GM06990 (cell line): ENCODE results near the gene THRSP.
"Not testable (repeated sequence)": the region's sequence is repeated elsewhere in the genome, so short reads cannot be mapped to it uniquely, and the experiment has no call there.

Experiments
- DNase-seq: peaks from one replicate; pipeline ENCODE4 v3.0.0-alpha.2; 2011; ENCODE audit not compliant: insufficient read length; ENCODE audit errors: extremely low read depth
- H3K27me3 ChIP-seq: replicated peaks from 2 replicates; pipeline ENCODE4 v1.6.0; 2011; ENCODE audit warnings: low read length; ENCODE audit not compliant: control insufficient read depth, insufficient read depth
- H3K36me3 ChIP-seq: 2 replicates; pipeline ENCODE4 v1.5.1; 2011; ENCODE audit warnings: low read length; ENCODE audit not compliant: control insufficient read depth, insufficient read depth
- H3K4me3 ChIP-seq: replicated peaks from 2 replicates; pipeline ENCODE4 v1.5.1; 2011; ENCODE audit warnings: low read depth, mild to moderate bottlenecking, control low read depth, low read length
- TF ChIP-seq, protein P1 (sequence below): IDR thresholded peaks from 2 replicates; pipeline ENCODE4 v1.5.1; 2011; ENCODE audit warnings: low read length, control low read depth, mild to moderate bottlenecking, inconsistent platforms; ENCODE audit not compliant: insufficient read depth, poor library complexity, severe bottlenecking

Gene THRSP

DNA sequence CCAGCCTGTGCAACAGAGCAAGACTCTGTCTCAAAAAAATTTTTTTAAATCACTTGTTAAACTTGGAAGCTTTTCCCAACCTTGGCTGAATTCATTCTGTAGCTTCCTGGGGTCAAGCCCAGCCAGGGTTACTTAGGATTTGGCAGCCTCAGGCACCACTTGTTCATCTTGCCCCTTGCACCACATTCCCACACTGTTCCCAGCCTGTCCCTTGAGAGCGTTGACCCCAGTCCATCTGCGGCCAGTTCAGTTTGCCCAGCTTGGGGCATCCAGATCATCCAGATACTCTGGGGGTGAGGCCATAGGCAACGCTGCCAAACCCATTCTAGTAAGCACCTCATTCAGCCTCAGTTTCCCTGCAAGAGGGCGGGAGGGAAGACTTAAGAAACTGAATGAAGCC is 8.7 kb upstream of the THRSP start:
- no peaks in the 10 kb centered on the region for H3K27me3 ChIP-seq
- DNase-seq, result no peak
- TF ChIP-seq, protein P1, sequence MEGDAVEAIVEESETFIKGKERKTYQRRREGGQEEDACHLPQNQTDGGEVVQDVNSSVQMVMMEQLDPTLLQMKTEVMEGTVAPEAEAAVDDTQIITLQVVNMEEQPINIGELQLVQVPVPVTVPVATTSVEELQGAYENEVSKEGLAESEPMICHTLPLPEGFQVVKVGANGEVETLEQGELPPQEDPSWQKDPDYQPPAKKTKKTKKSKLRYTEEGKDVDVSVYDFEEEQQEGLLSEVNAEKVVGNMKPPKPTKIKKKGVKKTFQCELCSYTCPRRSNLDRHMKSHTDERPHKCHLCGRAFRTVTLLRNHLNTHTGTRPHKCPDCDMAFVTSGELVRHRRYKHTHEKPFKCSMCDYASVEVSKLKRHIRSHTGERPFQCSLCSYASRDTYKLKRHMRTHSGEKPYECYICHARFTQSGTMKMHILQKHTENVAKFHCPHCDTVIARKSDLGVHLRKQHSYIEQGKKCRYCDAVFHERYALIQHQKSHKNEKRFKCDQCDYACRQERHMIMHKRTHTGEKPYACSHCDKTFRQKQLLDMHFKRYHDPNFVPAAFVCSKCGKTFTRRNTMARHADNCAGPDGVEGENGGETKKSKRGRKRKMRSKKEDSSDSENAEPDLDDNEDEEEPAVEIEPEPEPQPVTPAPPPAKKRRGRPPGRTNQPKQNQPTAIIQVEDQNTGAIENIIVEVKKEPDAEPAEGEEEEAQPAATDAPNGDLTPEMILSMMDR, result no peak

DNA sequence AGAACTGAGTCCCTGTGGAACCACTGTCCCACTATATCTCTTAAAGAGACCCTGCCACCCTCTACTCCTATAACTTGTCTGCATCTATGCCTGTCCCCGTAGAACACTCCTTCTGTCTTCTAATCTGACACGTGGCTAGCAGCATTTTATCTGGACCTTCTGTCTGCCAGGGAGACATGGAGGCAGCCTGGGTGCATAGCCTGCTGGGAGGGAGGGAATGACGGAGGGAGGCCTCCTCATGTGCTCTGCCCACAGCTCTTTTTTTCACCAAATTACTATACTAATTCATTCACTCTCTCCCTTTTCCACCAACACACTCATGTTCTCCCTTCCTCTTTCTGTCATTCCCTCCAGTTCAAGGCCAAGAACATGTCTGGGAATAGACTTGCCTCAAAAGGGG is 7.6 kb upstream of the THRSP start:
- Histone ChIP-seq H3K27me3 (no peaks in the 10 kb centered on the region), H3K4me3 (no peak overlapping the region), H3K36me3 (no peaks in the 10 kb centered on the region)
- TF ChIP-seq, protein P1, result no peak
- DNase-seq, result no peak

More for the DNA sequence above, 8.7 kb upstream of the THRSP start:
- H3K4me3 ChIP-seq, result no peak overlapping the region
- no peaks in the 10 kb centered on the region for H3K36me3 ChIP-seq

DNA sequence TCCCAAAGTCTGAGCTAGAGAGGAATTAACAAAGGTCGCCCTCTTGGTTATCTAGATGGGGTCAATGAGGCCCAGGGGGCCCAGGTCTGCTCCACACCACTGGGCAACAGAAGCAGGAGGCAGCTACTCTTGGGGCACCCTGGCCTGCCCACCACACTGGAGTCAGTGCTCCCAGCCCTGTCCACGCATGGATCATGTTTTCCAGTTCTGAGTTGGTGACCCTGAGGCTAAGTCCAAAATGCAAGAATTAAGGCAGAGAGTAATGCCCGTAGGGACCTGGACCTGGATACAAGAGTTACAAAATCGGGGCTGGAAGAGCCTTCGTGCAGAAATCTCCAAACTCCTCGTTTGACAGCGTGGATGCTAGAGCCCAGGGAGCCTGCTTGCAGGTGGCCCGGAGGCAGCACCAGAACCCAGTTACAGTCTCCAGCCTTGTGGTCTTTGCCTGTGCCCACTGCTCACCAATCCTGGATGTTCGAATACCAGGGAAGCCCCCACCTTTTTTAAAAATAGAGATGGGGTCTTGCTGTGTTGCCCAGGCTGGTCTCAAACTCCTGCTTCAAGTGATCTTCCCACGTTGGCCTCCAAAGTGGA is 6.1 kb upstream of the THRSP start:
- Histone ChIP-seq H3K27me3 (no peaks in the 10 kb centered on the region), H3K4me3 (no peak overlapping the region), H3K36me3 (no peaks in the 10 kb centered on the region)
- TF ChIP-seq, protein P1, result no peak
- DNase-seq, result no peak

DNA sequence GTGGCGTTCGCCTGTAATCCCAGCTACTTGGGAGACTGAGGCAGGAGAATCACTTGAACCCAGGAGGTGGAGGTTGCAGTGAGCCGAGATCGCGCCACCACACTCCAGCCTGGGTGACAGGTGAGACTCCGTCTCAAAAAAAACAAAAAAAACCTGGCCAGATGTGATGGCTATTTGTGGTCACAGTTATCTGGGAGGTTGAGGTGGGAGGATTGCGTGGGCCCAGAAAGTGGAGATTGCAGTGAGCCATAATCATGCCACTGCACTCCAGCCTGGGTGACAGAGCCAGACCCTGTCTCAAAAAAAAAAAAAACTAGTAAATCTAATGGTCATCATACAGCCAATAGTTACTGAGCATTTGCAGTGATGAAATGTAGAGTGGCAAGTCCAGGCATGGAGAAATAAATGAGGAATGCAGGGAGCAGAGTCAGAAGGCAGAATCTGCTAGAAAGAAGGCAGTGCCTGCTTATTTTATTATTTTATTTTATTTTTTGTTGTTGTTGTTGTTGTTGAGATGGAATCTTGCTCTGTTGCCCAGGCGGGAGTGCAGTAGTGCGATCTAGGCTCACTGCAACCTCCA is 3.8 kb upstream of the THRSP start:
- DNase-seq, H3K27me3 ChIP-seq, H3K4me3 ChIP-seq, H3K36me3 ChIP-seq: not testable (repeated sequence)

DNA sequence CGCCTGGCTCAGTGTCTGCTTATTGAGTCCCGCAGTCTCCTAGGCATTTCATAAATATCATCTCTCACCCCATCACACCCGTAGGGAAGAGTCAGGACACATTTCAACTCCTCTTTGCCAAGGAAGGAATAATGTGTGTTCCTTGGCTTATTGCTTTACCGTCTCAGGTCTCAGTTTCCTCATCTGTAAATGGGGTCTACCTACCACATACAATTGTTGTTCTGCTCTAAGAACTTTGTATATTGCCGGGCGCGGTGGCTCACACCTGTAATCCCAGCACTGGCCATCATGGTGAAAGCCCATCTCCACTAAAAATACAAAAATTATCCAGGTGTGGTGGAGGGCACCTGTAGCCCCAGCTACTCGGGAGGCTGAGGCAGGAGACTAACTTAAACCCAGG is 3.1 kb upstream of the THRSP start:
- H3K36me3 ChIP-seq, result no peaks in the 10 kb centered on the region
- TF ChIP-seq, protein P1, result no peak
- no peak overlapping the region for H3K4me3 ChIP-seq
- no peak for DNase-seq
- H3K27me3 ChIP-seq, result no peaks in the 10 kb centered on the region

DNA sequence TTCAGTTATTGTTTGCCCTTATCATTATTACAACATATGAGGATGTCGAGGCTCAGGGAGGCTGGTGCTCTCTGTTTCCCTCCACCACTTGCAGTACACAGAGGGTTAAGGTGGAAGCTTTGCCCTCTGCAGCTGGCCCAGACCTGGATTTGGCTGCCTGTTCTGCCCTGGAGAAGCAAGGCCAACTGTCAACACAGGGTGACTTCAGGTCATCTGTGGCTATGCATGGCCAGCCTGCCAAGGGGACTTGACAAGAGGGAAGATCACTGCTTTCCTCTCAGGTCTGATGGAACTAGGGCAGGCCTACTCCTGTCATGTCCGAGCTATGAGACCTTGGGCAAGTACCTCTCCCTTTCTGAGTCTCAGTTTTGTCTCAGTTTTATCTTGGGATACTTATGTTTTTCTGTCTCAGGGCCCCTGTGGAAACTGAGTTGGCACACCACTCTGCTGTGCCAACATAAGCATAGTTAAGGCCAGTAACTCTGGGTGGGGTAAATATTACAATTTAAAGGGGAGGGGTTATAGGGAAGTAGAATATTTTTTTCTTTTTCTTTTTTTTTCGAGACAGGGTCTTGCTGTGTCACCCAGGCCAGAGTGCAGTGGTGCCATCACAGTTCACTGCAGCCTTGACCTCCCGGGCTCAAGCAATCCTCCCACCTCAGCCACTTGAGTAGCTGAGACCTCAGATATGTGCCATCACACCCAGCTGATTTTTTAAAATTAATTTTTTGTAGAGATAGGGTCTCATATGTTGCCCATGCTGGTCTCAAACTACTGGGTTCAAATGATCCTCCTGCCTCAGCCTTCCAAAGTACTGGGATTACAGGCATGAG is 2.4 kb upstream of the THRSP start:
- H3K4me3 ChIP-seq, result no peak overlapping the region
- no peaks in the 10 kb centered on the region for H3K36me3 ChIP-seq
- no peaks in the 10 kb centered on the region for H3K27me3 ChIP-seq
- TF ChIP-seq, protein P1, result no peak
- no peak for DNase-seq
